ENCODE data around the gene ELMOD1.

DNA sequence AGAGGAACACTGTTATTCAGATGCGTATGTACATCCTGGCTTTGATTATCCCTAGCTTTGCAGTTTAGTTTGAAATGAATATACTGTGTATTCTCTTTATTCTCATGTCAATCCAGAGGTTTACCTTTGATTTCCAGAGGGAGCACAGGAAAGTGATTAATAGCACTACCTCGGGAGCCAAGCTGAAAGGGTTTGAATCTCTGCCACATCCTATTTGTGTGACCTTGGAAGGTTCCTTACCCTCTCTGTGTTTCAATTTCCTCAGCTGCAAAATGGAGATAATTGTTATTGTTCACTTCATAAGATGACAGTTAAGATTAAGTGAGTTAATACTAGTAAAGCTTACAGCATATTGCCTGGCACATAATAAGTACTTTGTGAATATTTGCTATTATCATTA, 17.9 kb downstream of the ELMOD1 start:
- TF ChIP-seq CTCF (IDR thresholded peaks at IDR 0.05 in 8 of 11, conservative IDR thresholded peaks at IDR 0.05 in 3 of 11) (no peak), POLR2AphosphoS5 (IDR thresholded peaks at IDR 0.05) (no peak), POLR2A (IDR thresholded peaks at IDR 0.05) (no peak)

All from spleen (tissue), 7 donors.